DMS53 treated with DMSO at 0.1 percent for 48 hours (cell line): Measurements from ENCODE around the gene DRD4.
A peak's percentile ranks its signal among the peaks of the same experiment; 100 is the strongest.

Experiments used
- DNase-seq: peaks from one replicate; lab custom pipeline; 2025; ENCODE audit not compliant: unreplicated experiment; lab: John Stamatoyannopoulos, UW

The DRD4 gene

GRCh38 chr11:636511-637332, at the start of gene DRD4:
DRD4 (plus strand) TSS chr11:637269; CDS start chr11:637305, 36 bp downstream.
- DNase-seq, result no peak

- DNase-seq, result no peak
These were observed 49.5 kb upstream of the DRD4 start for GRCh38 chr11:587546-587945.

- DNase-seq, result no peak
These were observed 49.1 kb upstream of the DRD4 start for GRCh38 chr11:587978-588380.

- no peak for DNase-seq
These were observed 47.3 kb upstream of the DRD4 start for GRCh38 chr11:589798-590197.

- DNase-seq, result no peak
These were observed 46.1 kb upstream of the DRD4 start for GRCh38 chr11:590997-591396.

- no peak for DNase-seq
These were observed 44.6 kb upstream of the DRD4 start for GRCh38 chr11:592501-592900.

- DNase-seq, result no peak
These were observed 44.2 kb upstream of the DRD4 start for GRCh38 chr11:592918-593317.

GRCh38 chr11:593347-593746, 43.7 kb upstream of the DRD4 start:
- DNase-seq, result no peak

- DNase-seq, result no peak
These were observed 41.7 kb upstream of the DRD4 start for GRCh38 chr11:595400-595799.

- DNase-seq, result no peak
These were observed 40.7 kb upstream of the DRD4 start for GRCh38 chr11:596374-596773.

- no peak for DNase-seq
These were observed 39.8 kb upstream of the DRD4 start for GRCh38 chr11:597166-597725.

- no peak for DNase-seq
These were observed 38.9 kb upstream of the DRD4 start for GRCh38 chr11:598005-598680.

GRCh38 chr11:601573-602245, 35.4 kb upstream of the DRD4 start:
- DNase-seq, result no peak

- no peak for DNase-seq
These were observed 33.9 kb upstream of the DRD4 start for GRCh38 chr11:603154-603553.

- no peak for DNase-seq
These were observed 31.6 kb upstream of the DRD4 start for GRCh38 chr11:605286-606129.

- DNase-seq, result peak; percentile 1
These were observed 30.8 kb upstream of the DRD4 start for GRCh38 chr11:606245-606644.

GRCh38 chr11:607020-607780, 29.9 kb upstream of the DRD4 start:
- DNase-seq, result no peak

- no peak for DNase-seq
These were observed 29.0 kb upstream of the DRD4 start for GRCh38 chr11:607971-608659.

GRCh38 chr11:608791-609251, 28.2 kb upstream of the DRD4 start:
- DNase-seq, result no peak
